HG03095 (cell line): Measurements from ENCODE around the gene MCTP1.
A peak's percentile ranks its signal among the peaks of the same experiment; 100 is the strongest.
"Not testable (repeated sequence)": the region's sequence is repeated elsewhere in the genome, so short reads cannot be mapped to it uniquely, and the experiment has no call there.

Source experiments
- ATAC-seq: cut with Tn5 transposase; IDR thresholded peaks from one replicate; pipeline ENCODE4 v1.9.1; 2021; ENCODE audit warnings: moderate library complexity; ENCODE audit not compliant: unreplicated experiment

Gene MCTP1

GRCh38 chr5:95191330-95191729 lies 93.6 kb downstream of the MCTP1 start:
- ATAC-seq: peak; percentile 90

- ATAC-seq: no peak
Observed at GRCh38 chr5:95184924-95185323, 100.0 kb downstream of the MCTP1 start.

GRCh38 chr5:95181644-95182043 lies 103.2 kb downstream of the MCTP1 start:
- ATAC-seq: no peak

- ATAC-seq: no peak
Observed at GRCh38 chr5:95178046-95178651, 106.7 kb downstream of the MCTP1 start.

- ATAC-seq: no peak
Observed at GRCh38 chr5:95177456-95177855, 107.4 kb downstream of the MCTP1 start.

GRCh38 chr5:95175106-95175505 lies 109.8 kb downstream of the MCTP1 start:
- no peak for ATAC-seq

GRCh38 chr5:95172659-95173058 lies 112.2 kb downstream of the MCTP1 start:
- no peak for ATAC-seq

- ATAC-seq: no peak
Observed at GRCh38 chr5:95164861-95165260, 120.0 kb downstream of the MCTP1 start.

GRCh38 chr5:95163079-95163478 lies 121.8 kb downstream of the MCTP1 start:
- ATAC-seq: no peak

- ATAC-seq: no peak
Observed at GRCh38 chr5:95162231-95162992, 122.5 kb downstream of the MCTP1 start.

- ATAC-seq: no peak
Observed at GRCh38 chr5:95159603-95160002, 125.3 kb downstream of the MCTP1 start.

- no peak for ATAC-seq
Observed at GRCh38 chr5:95155888-95156287, 129.0 kb downstream of the MCTP1 start.

- ATAC-seq: no peak
Observed at GRCh38 chr5:95153511-95153910, 131.4 kb downstream of the MCTP1 start.

- no peak for ATAC-seq
Observed at GRCh38 chr5:95152535-95152934, 132.4 kb downstream of the MCTP1 start.

- ATAC-seq: no peak
Observed at GRCh38 chr5:95152131-95152530, 132.8 kb downstream of the MCTP1 start.

GRCh38 chr5:95151694-95152093 lies 133.2 kb downstream of the MCTP1 start:
- no peak for ATAC-seq

- no peak for ATAC-seq
Observed at GRCh38 chr5:95149387-95149786, 135.5 kb downstream of the MCTP1 start.

- ATAC-seq: no peak
Observed at GRCh38 chr5:95148453-95148852, 136.4 kb downstream of the MCTP1 start.

- ATAC-seq: not testable (repeated sequence)
Observed at GRCh38 chr5:95143858-95144257, 141.0 kb downstream of the MCTP1 start.

GRCh38 chr5:95142145-95142544 lies 142.7 kb downstream of the MCTP1 start:
- no peak for ATAC-seq

GRCh38 chr5:95141141-95141540 lies 143.8 kb downstream of the MCTP1 start:
- ATAC-seq: no peak

GRCh38 chr5:95134326-95134725 lies 150.6 kb downstream of the MCTP1 start:
- no peak for ATAC-seq

GRCh38 chr5:95132096-95132495 lies 152.8 kb downstream of the MCTP1 start:
- no peak for ATAC-seq
